Measurements from ENCODE around the gene SERPINE2. TPM values are rescaled to one million over a fixed set of nuclear protein-coding genes. Genes with fewer than 3 reads are reported as not detected.

Gene SERPINE2
- total RNA-seq, 1 experiment from 2014 or later = 231 TPM

GRCh38 chr2:223967981-223968380, 71.1 kb downstream of the SERPINE2 start:
- no peaks in the 10 kb centered on the region for H3K4me1 Mint-ChIP-seq (ENCODE audit: insufficient read depth, unreplicated experiment)
- peaks cover 53% of the 10 kb centered on the region for H3K36me3 Mint-ChIP-seq (ENCODE audit: insufficient read depth, unreplicated experiment)
- DNase-seq (ENCODE audit: unreplicated experiment) = no peak
- intact Hi-C loops (cut with micrococcal nuclease) = loop anchor here (10.0 kb wide), 1 partner anchor 687 kb away; no protein-coding TSS in a partner anchor
- H3K9me3 Mint-ChIP-seq (ENCODE audit: unreplicated experiment) = no peaks in the 10 kb centered on the region
- no peak overlapping the region for H3K27ac Mint-ChIP-seq (ENCODE audit: low read depth, unreplicated experiment)
- CTCF ChIA-PET = interaction anchor here (0.6 to 7.3 kb wide), 7 partner anchors 10 to 317 kb away, joined by 3 to 126 read pairs (median 5); partner anchors contain the start of gene MRPL44
- no TSS peak for BruUV-seq (replicated peaks)
- TF ChIP-seq, protein P1, sequence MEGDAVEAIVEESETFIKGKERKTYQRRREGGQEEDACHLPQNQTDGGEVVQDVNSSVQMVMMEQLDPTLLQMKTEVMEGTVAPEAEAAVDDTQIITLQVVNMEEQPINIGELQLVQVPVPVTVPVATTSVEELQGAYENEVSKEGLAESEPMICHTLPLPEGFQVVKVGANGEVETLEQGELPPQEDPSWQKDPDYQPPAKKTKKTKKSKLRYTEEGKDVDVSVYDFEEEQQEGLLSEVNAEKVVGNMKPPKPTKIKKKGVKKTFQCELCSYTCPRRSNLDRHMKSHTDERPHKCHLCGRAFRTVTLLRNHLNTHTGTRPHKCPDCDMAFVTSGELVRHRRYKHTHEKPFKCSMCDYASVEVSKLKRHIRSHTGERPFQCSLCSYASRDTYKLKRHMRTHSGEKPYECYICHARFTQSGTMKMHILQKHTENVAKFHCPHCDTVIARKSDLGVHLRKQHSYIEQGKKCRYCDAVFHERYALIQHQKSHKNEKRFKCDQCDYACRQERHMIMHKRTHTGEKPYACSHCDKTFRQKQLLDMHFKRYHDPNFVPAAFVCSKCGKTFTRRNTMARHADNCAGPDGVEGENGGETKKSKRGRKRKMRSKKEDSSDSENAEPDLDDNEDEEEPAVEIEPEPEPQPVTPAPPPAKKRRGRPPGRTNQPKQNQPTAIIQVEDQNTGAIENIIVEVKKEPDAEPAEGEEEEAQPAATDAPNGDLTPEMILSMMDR (IDR thresholded peaks at IDR 0.05; ENCODE audit: unreplicated experiment) = no peak
- H3K27me3 Mint-ChIP-seq (ENCODE audit: insufficient read depth, unreplicated experiment) = no peaks in the 10 kb centered on the region
- POLR2A ChIA-PET = interaction anchor here (0.6 to 3.9 kb wide), 2 partner anchors 11 to 35 kb away, joined by 4 to 20 read pairs; partner anchors contain the start of gene MRPL44
- no peak overlapping the region for H3K4me3 Mint-ChIP-seq (ENCODE audit: unreplicated experiment)

DNA sequence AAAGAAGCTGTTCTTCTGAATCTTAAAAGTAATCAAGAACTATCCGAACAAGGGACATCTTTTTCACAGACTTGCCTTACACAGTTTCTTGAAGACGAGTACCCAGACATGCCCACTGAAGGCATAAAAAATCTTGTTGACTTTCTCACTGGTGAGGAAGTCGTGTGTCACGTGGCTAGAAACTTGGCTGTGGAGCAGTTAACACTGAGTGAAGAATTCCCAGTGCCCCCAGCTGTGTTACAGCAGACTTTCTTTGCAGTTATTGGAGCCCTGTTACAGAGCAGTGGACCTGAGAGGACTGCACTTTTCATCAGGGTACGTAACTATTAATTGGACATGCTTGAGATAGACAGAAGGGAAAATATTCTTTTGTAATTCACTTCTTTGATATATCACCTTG, 79.4 kb downstream of the SERPINE2 start:
- BruUV-seq (replicated peaks) = no TSS peak
- ChIA-PET CTCF (interaction anchor here (0.6 to 4.4 kb wide), 3 partner anchors 10 to 1490 kb away, joined by 3 to 42 read pairs (median 3); no protein-coding TSS in a partner anchor), POLR2A (no interaction called here)
- Mint-ChIP-seq H3K9me3 (ENCODE audit: unreplicated experiment) (no peaks in the 10 kb centered on the region), H3K27me3 (ENCODE audit: insufficient read depth, unreplicated experiment) (no peaks in the 10 kb centered on the region), H3K4me3 (ENCODE audit: unreplicated experiment) (peak overlapping the region; percentile 21), H3K27ac (ENCODE audit: low read depth, unreplicated experiment) (no peak overlapping the region), H3K36me3 (ENCODE audit: insufficient read depth, unreplicated experiment) (peaks cover 38% of the 10 kb centered on the region), H3K4me1 (ENCODE audit: insufficient read depth, unreplicated experiment) (peaks cover 15% of the 10 kb centered on the region)
- intact Hi-C loops (cut with micrococcal nuclease) = loop anchor here (10.0 kb wide), 2 partner anchors 285 to 695 kb away; no protein-coding TSS in a partner anchor
- DNase-seq (ENCODE audit: unreplicated experiment) = no peak
- TF ChIP-seq, protein P1 (IDR thresholded peaks at IDR 0.05; ENCODE audit: unreplicated experiment) = no peak

GRCh38 chr2:223957092-223957851, 81.8 kb downstream of the SERPINE2 start, which contains the start of gene MRPL44:
Gene MRPL44 (plus strand): TSS chr2:223957463. CDS start chr2:223957473, 10 bp downstream.
- ChIA-PET POLR2A (interaction anchor here (0.7 to 5.2 kb wide), 20 partner anchors 9 to 796 kb away, joined by 3 to 71 read pairs (median 4); partner anchors contain the start of gene WDFY1), CTCF (interaction anchor here (0.7 to 1.5 kb wide), 3 partner anchors 12 to 327 kb away, joined by 3 to 5 read pairs (median 4); no protein-coding TSS in a partner anchor)
- intact Hi-C loops (cut with micrococcal nuclease) = loop anchor here (1.0 to 10.0 kb wide), 3 partner anchors 14 to 282 kb away; no protein-coding TSS in a partner anchor
- no peaks in the 10 kb centered on the region for H3K9me3 Mint-ChIP-seq (ENCODE audit: unreplicated experiment)
- H3K4me1 Mint-ChIP-seq (ENCODE audit: insufficient read depth, unreplicated experiment) = peaks cover 15% of the 10 kb centered on the region
- no peaks in the 10 kb centered on the region for H3K27me3 Mint-ChIP-seq (ENCODE audit: insufficient read depth, unreplicated experiment)
- H3K27ac Mint-ChIP-seq (ENCODE audit: low read depth, unreplicated experiment) = peak within 1 kb of the TSS; percentile 95
- peak within 1 kb of the TSS; percentile 92 for H3K4me3 Mint-ChIP-seq (ENCODE audit: unreplicated experiment)
- peak; percentile 95 for DNase-seq (ENCODE audit: unreplicated experiment)
- TF ChIP-seq, protein P1 (IDR thresholded peaks at IDR 0.05; ENCODE audit: unreplicated experiment) = no peak
- BruUV-seq (replicated peaks) = no TSS peak
- H3K36me3 Mint-ChIP-seq (ENCODE audit: insufficient read depth, unreplicated experiment) = peaks cover 14% of the 10 kb centered on the region

GRCh38 chr2:223956300-223956699, 82.8 kb downstream of the SERPINE2 start:
- intact Hi-C loops (cut with micrococcal nuclease) = loop anchor here (2.0 to 10.0 kb wide), 2 partner anchors 95 to 281 kb away; no protein-coding TSS in a partner anchor
- DNase-seq (ENCODE audit: unreplicated experiment) = no peak

More at GRCh38 chr2:223956300-223956699, 82.8 kb downstream of the SERPINE2 start:
- H3K9me3 Mint-ChIP-seq (ENCODE audit: unreplicated experiment) = no peaks in the 10 kb centered on the region
- no TSS peak for BruUV-seq (replicated peaks)
- peaks cover 15% of the 10 kb centered on the region for H3K4me1 Mint-ChIP-seq (ENCODE audit: insufficient read depth, unreplicated experiment)
- peak overlapping the region; percentile 95 for H3K27ac Mint-ChIP-seq (ENCODE audit: low read depth, unreplicated experiment)
- H3K27me3 Mint-ChIP-seq (ENCODE audit: insufficient read depth, unreplicated experiment) = no peaks in the 10 kb centered on the region
- peaks cover 10% of the 10 kb centered on the region for H3K36me3 Mint-ChIP-seq (ENCODE audit: insufficient read depth, unreplicated experiment)
- POLR2A ChIA-PET = interaction anchor here (0.6 to 5.2 kb wide), 8 partner anchors 11 to 619 kb away, joined by 3 to 71 read pairs (median 6); partner anchors contain the start of gene WDFY1
- peak overlapping the region; percentile 92 for H3K4me3 Mint-ChIP-seq (ENCODE audit: unreplicated experiment)
- TF ChIP-seq, protein P1 (IDR thresholded peaks at IDR 0.05; ENCODE audit: unreplicated experiment) = no peak
- CTCF ChIA-PET = interaction anchor here (0.6 to 1.2 kb wide), 3 partner anchors 21 to 1018 kb away, joined by 3 to 4 read pairs (median 3); no protein-coding TSS in a partner anchor
